Caco-2 (cell line): Measurements from ENCODE around the gene SETD1A. TPM values are rescaled to one million over a fixed set of nuclear protein-coding genes. Genes with fewer than 3 reads are reported as not detected.

Experiments used
- BruUV-seq: library from RNA; stranded (reverse); fragments of 400-500 nt; replicated peaks from 2 replicates; lab custom pipeline; 2021; lab: Mats Ljungman, UMichigan
- CTCF ChIA-PET: fragments of 300-600 bp; sonication (Branson Sonifier 250); formaldehyde crosslinking; loops from one replicate; lab custom pipeline; 2022; ENCODE audit warnings: antibody characterized with exemption; lab: Charles Lee
- POLR2A ChIA-PET: fragments of 300-600 bp; sonication (Branson Sonifier 250); formaldehyde crosslinking; loops from one replicate; lab custom pipeline; 2022; ENCODE audit warnings: antibody characterized with exemption; lab: Charles Lee
- DNase-seq, 2 experiments: peaks; one replicate each; pipeline versions ENCODE4 v3.0.0 to v3.0.0-alpha.2; 2020 to 2022
- H3K27me3 ChIP-seq: replicated peaks from 2 replicates; pipeline ENCODE4 v1.6.0; 2011; ENCODE audit warnings: low read length; ENCODE audit not compliant: control insufficient read depth, insufficient read depth
- H3K36me3 ChIP-seq: 2 replicates; pipeline ENCODE4 v1.5.1; 2011; ENCODE audit warnings: low read length; ENCODE audit not compliant: control insufficient read depth, insufficient read depth
- H3K4me1 ChIP-seq: fragments of 250-450 bp; sonication (Bioruptor Pico); 2 replicates; pipeline ENCODE4 v1.5.1; 2020; ENCODE audit warnings: mild to moderate bottlenecking
- H3K4me3 ChIP-seq: 2 replicates; pipeline ENCODE4 v1.5.1; 2011; ENCODE audit warnings: low read depth, mild to moderate bottlenecking, control low read depth, low read length
- H3K9me3 ChIP-seq: fragments of 250-450 bp; sonication (Bioruptor Pico); 2 replicates; pipeline ENCODE4 v1.5.1; 2020; ENCODE audit warnings: mild to moderate bottlenecking, moderate library complexity
- H3K27ac Mint-ChIP-seq: one replicate; pipeline ENCODE4 v1.8.0; 2022; ENCODE audit warnings: mixed read lengths; ENCODE audit not compliant: unreplicated experiment
- H3K27me3 Mint-ChIP-seq: one replicate; pipeline ENCODE4 v1.8.0; 2022; ENCODE audit warnings: mixed read lengths; ENCODE audit not compliant: insufficient read depth, unreplicated experiment
- H3K36me3 Mint-ChIP-seq: one replicate; pipeline ENCODE4 v1.8.0; 2022; ENCODE audit warnings: mild to moderate bottlenecking, mixed read lengths; ENCODE audit not compliant: insufficient read depth, unreplicated experiment
- H3K4me1 Mint-ChIP-seq: one replicate; pipeline ENCODE4 v1.8.0; 2022; ENCODE audit warnings: low read depth, mixed read lengths; ENCODE audit not compliant: unreplicated experiment
- H3K4me3 Mint-ChIP-seq: one replicate; pipeline ENCODE4 v1.8.0; 2022; ENCODE audit warnings: mild to moderate bottlenecking, moderate library complexity, mixed read lengths; ENCODE audit not compliant: unreplicated experiment
- H3K9me3 Mint-ChIP-seq: one replicate; pipeline ENCODE4 v1.8.0; 2022; ENCODE audit warnings: mixed read lengths; ENCODE audit not compliant: unreplicated experiment
- intact Hi-C: fragments of 100-400 bp; cut with micrococcal nuclease; formaldehyde crosslinking; loops from one replicate; pipeline ENCODE4 v1.10.0; 2022; ENCODE audit not compliant: unreplicated experiment
- total RNA-seq: library from RNA; stranded (reverse); gene quantifications from 2 replicates; pipeline ENCODE4 v1.2.3, GENCODE V29; 2022
- TF ChIP-seq, protein P1 (sequence below), 2 experiments: fragments of 200-600 bp in 1 of 2; IDR thresholded peaks; 1 replicate in 1 of 2; 2 replicates in 1 of 2; pipeline versions ENCODE4 v1.5.1 to v1.8.0; 2011 to 2022; ENCODE audit warnings: antibody characterized with exemption in 1 of 2, control low read depth in 1 of 2, inconsistent platforms in 1 of 2, low read depth in 1 of 2, low read length in 1 of 2, mild to moderate bottlenecking in 1 of 2, moderate library complexity in 1 of 2; ENCODE audit not compliant: insufficient read depth in 1 of 2, severe bottlenecking in 1 of 2, unreplicated experiment in 1 of 2

SETD1A gene
- total RNA-seq, 1 experiment from 2014 or later: 21.5 TPM

DNA sequence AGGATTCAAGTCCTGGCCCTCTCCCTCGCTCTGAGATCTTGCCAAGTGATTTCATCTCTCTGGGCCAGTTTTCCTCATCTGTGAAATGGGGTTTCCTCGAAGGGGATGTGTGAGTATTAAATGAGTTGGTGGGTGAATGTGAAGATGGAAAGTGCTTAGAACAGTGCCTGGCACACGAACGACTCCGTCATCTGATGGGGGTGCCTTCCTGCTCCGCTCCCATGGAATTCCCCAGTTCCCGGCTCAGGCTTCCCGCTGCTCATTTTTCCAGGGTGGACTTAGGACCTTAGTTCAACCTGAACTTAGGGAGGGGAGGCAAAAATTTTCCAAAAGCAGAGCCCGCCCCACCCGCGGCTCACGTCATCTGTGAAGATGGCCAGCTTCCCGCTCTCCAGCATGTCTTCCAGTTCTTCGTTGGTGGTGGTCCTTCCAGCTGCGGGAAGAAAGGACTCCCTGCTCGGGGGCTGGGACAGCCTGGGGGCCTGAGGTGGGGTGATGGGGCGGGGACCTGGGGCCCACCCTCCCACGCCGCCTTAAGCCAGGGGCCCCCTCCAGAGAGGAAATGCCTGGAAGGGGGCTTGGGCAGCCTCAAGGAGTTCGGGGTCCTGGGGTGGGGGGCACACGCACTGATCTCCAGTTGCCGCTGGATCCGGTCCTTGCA lies 38.9 kb downstream of the SETD1A start:
- Histone ChIP-seq H3K4me1 (peaks cover 24% of the 10 kb centered on the region), H3K4me3 (peak overlapping the region; percentile 46), H3K27me3 (no peaks in the 10 kb centered on the region), H3K36me3 (no peaks in the 10 kb centered on the region), H3K9me3 (no peaks in the 10 kb centered on the region)
- TF ChIP-seq, protein P1, sequence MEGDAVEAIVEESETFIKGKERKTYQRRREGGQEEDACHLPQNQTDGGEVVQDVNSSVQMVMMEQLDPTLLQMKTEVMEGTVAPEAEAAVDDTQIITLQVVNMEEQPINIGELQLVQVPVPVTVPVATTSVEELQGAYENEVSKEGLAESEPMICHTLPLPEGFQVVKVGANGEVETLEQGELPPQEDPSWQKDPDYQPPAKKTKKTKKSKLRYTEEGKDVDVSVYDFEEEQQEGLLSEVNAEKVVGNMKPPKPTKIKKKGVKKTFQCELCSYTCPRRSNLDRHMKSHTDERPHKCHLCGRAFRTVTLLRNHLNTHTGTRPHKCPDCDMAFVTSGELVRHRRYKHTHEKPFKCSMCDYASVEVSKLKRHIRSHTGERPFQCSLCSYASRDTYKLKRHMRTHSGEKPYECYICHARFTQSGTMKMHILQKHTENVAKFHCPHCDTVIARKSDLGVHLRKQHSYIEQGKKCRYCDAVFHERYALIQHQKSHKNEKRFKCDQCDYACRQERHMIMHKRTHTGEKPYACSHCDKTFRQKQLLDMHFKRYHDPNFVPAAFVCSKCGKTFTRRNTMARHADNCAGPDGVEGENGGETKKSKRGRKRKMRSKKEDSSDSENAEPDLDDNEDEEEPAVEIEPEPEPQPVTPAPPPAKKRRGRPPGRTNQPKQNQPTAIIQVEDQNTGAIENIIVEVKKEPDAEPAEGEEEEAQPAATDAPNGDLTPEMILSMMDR (IDR thresholded peaks at IDR 0.05; ENCODE audit: insufficient read depth in 1 of 2, low read depth in 1 of 2, low read length in 1 of 2, severe bottlenecking in 1 of 2, unreplicated experiment in 1 of 2): no peak
- peak overlapping the region; percentile 58 for H3K27ac Mint-ChIP-seq
- peaks cover 14% of the 10 kb centered on the region for H3K4me1 Mint-ChIP-seq
- peak overlapping the region; percentile 83 for H3K4me3 Mint-ChIP-seq
- CTCF ChIA-PET: interaction anchor here (0.7 to 1.6 kb wide), 2 partner anchors 11 to 446 kb away, joined by 4 to 5 read pairs; partner anchors contain the start of genes HSD3B7 and ZNF843
- POLR2A ChIA-PET: interaction anchor here (1.1 kb wide), 1 partner anchor 121 kb away, joined by 3 read pairs; no protein-coding TSS in a partner anchor
- no peaks in the 10 kb centered on the region for H3K9me3 Mint-ChIP-seq
- peak; percentile 41 to 66 for DNase-seq
- TSS peak; percentile 80 for BruUV-seq
- H3K27me3 Mint-ChIP-seq: no peaks in the 10 kb centered on the region
- H3K36me3 Mint-ChIP-seq: no peaks in the 10 kb centered on the region
- intact Hi-C loops: no loop called here

DNA sequence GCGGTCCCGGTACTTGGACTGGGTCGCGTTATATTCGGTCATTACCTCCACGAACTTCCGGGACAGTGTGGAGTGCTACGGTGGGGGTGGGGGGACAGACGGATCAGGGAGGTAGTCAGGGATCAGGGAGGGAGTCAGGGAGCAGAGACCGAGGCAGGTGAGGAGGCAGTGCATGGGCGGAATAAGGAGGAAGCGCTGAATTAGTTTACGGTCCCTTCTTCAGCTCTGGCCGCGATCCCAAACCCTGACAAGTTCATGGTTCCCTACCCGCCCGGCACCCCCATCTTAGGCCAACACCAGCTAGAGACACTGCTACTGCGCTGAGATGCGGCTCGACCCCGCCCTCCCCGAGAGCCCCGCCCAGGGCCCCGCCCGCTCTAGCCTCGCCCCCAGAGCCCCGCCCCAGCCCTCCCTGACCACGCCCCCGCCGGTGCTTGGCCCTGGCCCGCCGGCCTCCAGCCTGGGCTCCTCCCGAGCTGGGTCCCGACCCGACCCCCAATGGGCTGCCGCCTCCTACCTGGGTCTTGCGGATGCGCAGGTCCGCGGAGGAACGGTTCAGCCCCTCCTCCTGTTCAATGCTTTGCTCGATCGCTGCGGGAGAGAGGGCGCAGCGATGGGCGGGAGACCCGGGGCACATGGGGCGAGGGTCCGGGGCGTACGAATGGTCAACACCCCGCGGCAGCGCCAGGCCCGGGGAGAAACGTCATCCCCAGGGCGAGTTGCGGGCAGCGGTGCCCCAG lies 39.6 kb downstream of the SETD1A start:
- intact Hi-C loops: no loop called here
- H3K27me3 Mint-ChIP-seq: no peaks in the 10 kb centered on the region
- peak overlapping the region; percentile 83 for H3K4me3 Mint-ChIP-seq
- ChIA-PET POLR2A (interaction anchor here (1.1 kb wide), 1 partner anchor 121 kb away, joined by 3 read pairs; no protein-coding TSS in a partner anchor), CTCF (interaction anchor here (0.7 to 1.6 kb wide), 2 partner anchors 12 to 445 kb away, joined by 4 to 5 read pairs; partner anchors contain the start of genes HSD3B7 and ZNF843)
- DNase-seq: peak; percentile 65 to 76
- TF ChIP-seq, protein P1 (IDR thresholded peaks at IDR 0.05; ENCODE audit: insufficient read depth in 1 of 2, low read depth in 1 of 2, low read length in 1 of 2, severe bottlenecking in 1 of 2, unreplicated experiment in 1 of 2): no peak
- no TSS peak for BruUV-seq
- H3K27ac Mint-ChIP-seq: no peak overlapping the region
- Histone ChIP-seq H3K4me1 (peaks cover 24% of the 10 kb centered on the region), H3K9me3 (no peaks in the 10 kb centered on the region), H3K36me3 (no peaks in the 10 kb centered on the region), H3K27me3 (no peaks in the 10 kb centered on the region), H3K4me3 (peak overlapping the region; percentile 46)
- no peaks in the 10 kb centered on the region for H3K9me3 Mint-ChIP-seq
- peaks cover 14% of the 10 kb centered on the region for H3K4me1 Mint-ChIP-seq
- H3K36me3 Mint-ChIP-seq: no peaks in the 10 kb centered on the region
